IMR-90 (cell line): ENCODE results near the gene TEC. TPM values are rescaled to one million over a fixed set of nuclear protein-coding genes. Genes with fewer than 3 reads are reported as not detected.

Source experiments
- ATAC-seq: fragments of 200-7000 bp; cut with Tn5 transposase; 2 replicates; pipeline ENCODE4 v1.9.1; 2020; ENCODE audit warnings: low read depth, mild to moderate bottlenecking, moderate library complexity
- BruUV-seq: library from RNA; stranded (reverse); fragments of 400-500 nt; replicated peaks from 2 replicates; lab custom pipeline; 2021; lab: Mats Ljungman, UMichigan
- CTCF ChIA-PET: fragments of 300-600 bp; formaldehyde crosslinking; extraction: SDS; loops from one replicate; lab custom pipeline; 2021; ENCODE audit warnings: antibody characterized with exemption; lab: Yijun Ruan, JAX
- POLR2A ChIA-PET: fragments of 300-600 bp; sonication (Branson Sonifier 250); formaldehyde crosslinking; loops from one replicate; lab custom pipeline; 2022; ENCODE audit warnings: antibody characterized with exemption; ENCODE audit not compliant: unreplicated experiment; lab: Charles Lee
- DNase-seq: peaks from one replicate; pipeline ENCODE4 v3.0.0; 2013
- H2AFZ ChIP-seq: replicated peaks from 2 replicates; pipeline ENCODE3; 2013; ENCODE audit warnings: low read length, mild to moderate bottlenecking; ENCODE audit not compliant: poor library complexity
- H2AK5ac ChIP-seq: 2 replicates; pipeline ENCODE4 v1.6.1; 2013; ENCODE audit warnings: low read depth, low read length, inconsistent platforms
- H2AK9ac ChIP-seq: replicated peaks from 2 replicates; pipeline ENCODE3; 2013; ENCODE audit warnings: mild to moderate bottlenecking, low read depth, low read length, moderate library complexity; ENCODE audit not compliant: poor library complexity
- H2BK120ac ChIP-seq: 2 replicates; pipeline ENCODE4 v1.6.1; 2013; ENCODE audit warnings: low read depth, low read length, inconsistent platforms
- H2BK15ac ChIP-seq: 3 replicates; pipeline ENCODE4 v1.6.1; 2013; ENCODE audit warnings: low read depth, low read length, inconsistent platforms
- H2BK20ac ChIP-seq: 2 replicates; pipeline ENCODE4 v1.6.1; 2013; ENCODE audit warnings: low read depth, mild to moderate bottlenecking, inconsistent platforms, low read length, moderate library complexity
- H2BK5ac ChIP-seq: 2 replicates; pipeline ENCODE4 v1.6.1; 2013; ENCODE audit warnings: mild to moderate bottlenecking, low read depth, low read length, inconsistent platforms; ENCODE audit not compliant: poor library complexity, severe bottlenecking
- H3K14ac ChIP-seq: replicated peaks from 2 replicates; pipeline ENCODE4 v1.6.1; 2013; ENCODE audit warnings: low read depth, low read length, inconsistent platforms
- H3K18ac ChIP-seq: 2 replicates; pipeline ENCODE4 v1.6.1; 2013; ENCODE audit warnings: low read depth, low read length, control low read depth
- H3K23ac ChIP-seq: 2 replicates; pipeline ENCODE4 v1.6.1; 2013; ENCODE audit warnings: low read depth, low read length, inconsistent platforms
- H3K27ac ChIP-seq: 2 replicates; pipeline ENCODE4 v1.5.1; 2013; ENCODE audit warnings: mild to moderate bottlenecking, control low read depth, low read length; ENCODE audit not compliant: insufficient read depth
- H3K27me3 ChIP-seq: 2 replicates; pipeline ENCODE4 v1.6.1; 2013; ENCODE audit warnings: low read length; ENCODE audit not compliant: control insufficient read depth, insufficient read depth
- H3K36me3 ChIP-seq: 2 replicates; pipeline ENCODE4 v1.6.1; 2013; ENCODE audit warnings: low read length, mixed read lengths; ENCODE audit not compliant: control insufficient read depth, insufficient read depth
- H3K4ac ChIP-seq: 2 replicates; pipeline ENCODE4 v1.6.1; 2013; ENCODE audit warnings: low read depth, low read length, inconsistent platforms
- H3K4me1 ChIP-seq: 2 replicates; pipeline ENCODE4 v1.6.1; 2013; ENCODE audit warnings: low read length, mixed read lengths; ENCODE audit not compliant: control insufficient read depth, insufficient read depth
- H3K4me2 ChIP-seq: 2 replicates; pipeline ENCODE4 v1.6.1; 2013; ENCODE audit warnings: low read depth, mild to moderate bottlenecking, control low read depth, low read length, moderate library complexity
- H3K4me3 ChIP-seq: 2 replicates; pipeline ENCODE4 v1.5.1; 2013; ENCODE audit warnings: low read depth, mild to moderate bottlenecking, control low read depth, low read length, moderate library complexity; ENCODE audit not compliant: insufficient read depth
- H3K56ac ChIP-seq: 2 replicates; pipeline ENCODE4 v1.6.1; 2013; ENCODE audit warnings: low read length, inconsistent platforms; ENCODE audit not compliant: insufficient read depth; ENCODE audit errors: extremely low read depth
- H3K79me1 ChIP-seq, 2 experiments: 2 replicates each; pipeline ENCODE4 v1.6.1; 2013; ENCODE audit warnings: low read length in 2 of 2, inconsistent platforms in 1 of 2, low read depth in 1 of 2
- H3K9ac ChIP-seq: 2 replicates; pipeline ENCODE4 v1.6.1; 2013; ENCODE audit warnings: low read depth, low read length, control low read depth
- H3K9me1 ChIP-seq: 2 replicates; pipeline ENCODE4 v1.6.1; 2013; ENCODE audit warnings: low read length, inconsistent platforms; ENCODE audit not compliant: insufficient read depth
- H3K9me3 ChIP-seq: 2 replicates; pipeline ENCODE4 v1.6.1; 2013; ENCODE audit warnings: low read length; ENCODE audit not compliant: control insufficient read depth, insufficient read depth
- H4K20me1 ChIP-seq: 2 replicates; pipeline ENCODE4 v1.6.1; 2013; ENCODE audit warnings: low read length, inconsistent platforms; ENCODE audit not compliant: insufficient read depth
- H4K5ac ChIP-seq: 2 replicates; pipeline ENCODE4 v1.6.1; 2013; ENCODE audit warnings: mild to moderate bottlenecking, low read depth, low read length, control low read depth
- H4K8ac ChIP-seq, 2 experiments: 2 replicates each; pipeline ENCODE4 v1.6.1; 2013; ENCODE audit warnings: low read depth in 2 of 2, low read length in 2 of 2, control low read depth in 1 of 2, inconsistent platforms in 1 of 2
- H4K91ac ChIP-seq: 2 replicates; pipeline ENCODE4 v1.6.1; 2013; ENCODE audit warnings: low read depth, low read length, inconsistent platforms; ENCODE audit not compliant: insufficient read depth
- BHLHE40 ChIP-seq: fragments of 150-350 bp; IDR thresholded peaks from 2 replicates; pipeline ENCODE4 v1.6.1; 2016; ENCODE audit warnings: mild to moderate bottlenecking, low read depth, low read length
- CEBPB ChIP-seq: IDR thresholded peaks from 2 replicates; pipeline ENCODE4 v1.6.1; 2012; ENCODE audit warnings: low read depth, low read length, improper control_type of control experiment
- CHD1 ChIP-seq: IDR thresholded peaks from 2 replicates; pipeline ENCODE4 v1.6.1; 2012; ENCODE audit warnings: low read depth, low read length, improper control_type of control experiment
- CTCF ChIP-seq: conservative IDR thresholded peaks from 2 replicates; pipeline ENCODE4 v1.5.1; 2012; ENCODE audit warnings: mild to moderate bottlenecking, low read depth, low read length, improper control_type of control experiment
- ELK1 ChIP-seq: fragments of 150-350 bp; IDR thresholded peaks from 2 replicates; pipeline ENCODE4 v1.6.1; 2016; ENCODE audit warnings: low read depth, mild to moderate bottlenecking, low read length, moderate library complexity, borderline replicate concordance
- FOS ChIP-seq: fragments of 150-350 bp; IDR thresholded peaks from 2 replicates; pipeline ENCODE4 v1.6.1; 2016; ENCODE audit warnings: low read depth, low read length
- MAFK ChIP-seq: IDR thresholded peaks from 2 replicates; pipeline ENCODE4 v1.6.1; 2012; ENCODE audit warnings: low read depth, low read length, improper control_type of control experiment
- MAZ ChIP-seq: IDR thresholded peaks from 2 replicates; pipeline ENCODE4 v1.6.1; 2012; ENCODE audit warnings: low read depth, mild to moderate bottlenecking, low read length, improper control_type of control experiment, moderate library complexity, borderline replicate concordance
- MXI1 ChIP-seq: IDR thresholded peaks from 2 replicates; pipeline ENCODE4 v1.6.1; 2012; ENCODE audit warnings: low read depth, mild to moderate bottlenecking, low read length, moderate library complexity, borderline replicate concordance
- NFE2L2 ChIP-seq: fragments of 150-350 bp; IDR thresholded peaks from 2 replicates; pipeline ENCODE4 v1.6.1; 2016; ENCODE audit warnings: low read depth, mild to moderate bottlenecking, low read length
- POLR2A ChIP-seq: IDR thresholded peaks from 2 replicates; pipeline ENCODE4 v1.6.1; 2012; ENCODE audit warnings: mild to moderate bottlenecking, low read depth, low read length
- RAD21 ChIP-seq: IDR thresholded peaks from 2 replicates; pipeline ENCODE4 v1.6.1; 2012; ENCODE audit warnings: low read length, improper control_type of control experiment
- RCOR1 ChIP-seq: IDR thresholded peaks from 2 replicates; pipeline ENCODE4 v1.6.1; 2012; ENCODE audit warnings: mild to moderate bottlenecking, low read length, improper control_type of control experiment; ENCODE audit not compliant: insufficient replicate concordance
- RFX5 ChIP-seq: IDR thresholded peaks from 2 replicates; pipeline ENCODE4 v1.8.0; 2012; ENCODE audit warnings: low read depth, mild to moderate bottlenecking, low read length, moderate library complexity
- SMC3 ChIP-seq: fragments of 150-350 bp; IDR thresholded peaks from 2 replicates; pipeline ENCODE4 v1.6.1; 2016; ENCODE audit warnings: low read depth, mild to moderate bottlenecking, antibody characterized with exemption, low read length, moderate library complexity
- USF2 ChIP-seq: fragments of 150-350 bp; IDR thresholded peaks from 2 replicates; pipeline ENCODE4 v1.6.1; 2017; ENCODE audit warnings: mild to moderate bottlenecking, antibody characterized with exemption, low read length, low read depth
- WGBS, 2 experiments: methylation state at CpG; one replicate each; pipeline versions ENCODE4 v1.1.5 to v1.1.7; 2013; ENCODE audit warnings: missing lambda C conversion rate in 2 of 2; ENCODE audit not compliant: insufficient read length in 1 of 2; ENCODE audit errors: extremely low coverage in 2 of 2; 5-methylcytosine and 5-hydroxymethylcytosine counted together
- dilution Hi-C: fragments of 300-500 bp; cut with HindIII; formaldehyde crosslinking; loops from one replicate; pipeline ENCODE4 v1.14.3; 2018; ENCODE audit warnings: low sequenced_read_pairs; ENCODE audit not compliant: unreplicated experiment
- in situ Hi-C: fragments of 300-500 bp; cut with MboI; formaldehyde crosslinking; loops from 3 replicates; pipeline ENCODE4 v1.14.3; 2019; ENCODE audit warnings: low sequenced_read_pairs, inconsistent platforms, mixed read lengths
- intact Hi-C: fragments of 100-400 bp; cut with micrococcal nuclease; formaldehyde crosslinking; loops from 2 replicates; pipeline ENCODE4 v1.10.0; 2022
- polyA plus RNA-seq, 3 experiments: library from polyadenylated mRNA; depleted of rRNA; stranded (reverse); fragments of >200 nt; gene quantifications; 2 replicates each; pipeline ENCODE4 v1.2.3, GENCODE V29; 2012; ENCODE audit warnings: low replicate concordance in 1 of 3
- total RNA-seq: library from RNA; depleted of rRNA; stranded (reverse); fragments of >200 nt; gene quantifications from 2 replicates; pipeline ENCODE4 v1.2.3, GENCODE V29; 2012

The TEC gene
- total and polyA plus RNA-seq, 2 of the 4 experiments (the other 2 are of a cell fraction) = 0.39 to 0.54 TPM

GRCh38 chr4:48090621-48091020 is 179.0 kb downstream of the TEC start:
- Histone ChIP-seq H3K18ac (no peak overlapping the region), H2BK120ac (no peak overlapping the region), H3K4me3 (no peak overlapping the region), H3K27ac (no peak overlapping the region), H4K20me1 (no peaks in the 10 kb centered on the region), H3K27me3 (peaks cover 16% of the 10 kb centered on the region), H3K36me3 (no peaks in the 10 kb centered on the region), H3K9me1 (no peaks in the 10 kb centered on the region), H4K91ac (no peak overlapping the region), H3K4me1 (no peaks in the 10 kb centered on the region), H3K4me2 (no peak overlapping the region), H3K14ac (no peak overlapping the region), H3K56ac (no peak overlapping the region), H2BK15ac (no peak overlapping the region), H2AK5ac (no peak overlapping the region), H2BK20ac (no peak overlapping the region), H3K79me1 (no peaks in the 10 kb centered on the region), H3K4ac (no peak overlapping the region), H3K23ac (no peak overlapping the region), H4K8ac (no peak overlapping the region), H4K5ac (no peak overlapping the region), H2BK5ac (no peak overlapping the region), H3K9ac (no peak overlapping the region), H2AK9ac (no peak overlapping the region), H2AFZ (no peak overlapping the region), H3K9me3 (no peaks in the 10 kb centered on the region)
- CTCF ChIA-PET = interaction anchor here (0.6 kb wide), 3 partner anchors 76 to 1040 kb away, joined by 3 read pairs; no protein-coding TSS in a partner anchor
- DNase-seq = no peak
- intact Hi-C loops (no loop called here), in situ Hi-C loops (no loop called here), dilution Hi-C loops (no loop called here)
- POLR2A ChIA-PET = no interaction called here
- WGBS, 2 experiments = 100% methylated on average over 2 of the region's 5 CpGs; no CpG with 5 or more reads in 1 of the 2 experiments
- ATAC-seq = no peak
- no peak for TF ChIP-seq CHD1
- TF ChIP-seq ELK1 = no peak
- no peak for TF ChIP-seq MXI1
- no peak for TF ChIP-seq BHLHE40
- no peak for TF ChIP-seq RCOR1
- no peak for TF ChIP-seq RAD21
- TF ChIP-seq MAFK = no peak
- no peak for TF ChIP-seq CEBPB
- TF ChIP-seq CTCF = no peak
- TF ChIP-seq RFX5 = no peak
- TF ChIP-seq POLR2A = no peak
- no peak for TF ChIP-seq NFE2L2
- no peak for TF ChIP-seq MAZ
- no peak for TF ChIP-seq USF2
- no peak for TF ChIP-seq SMC3
- TF ChIP-seq FOS = no peak
- BruUV-seq = no TSS peak
